IPS-20b (cell line): ENCODE results near the gene KIF16B.

Experiments
- H3K27ac ChIP-seq: one replicate; pipeline ENCODE4 v1.5.1; 2013; ENCODE audit warnings: low read length
- H3K27me3 ChIP-seq: 2 replicates; pipeline ENCODE4 v1.6.1; 2013; ENCODE audit warnings: mild to moderate bottlenecking, low read length, inconsistent platforms; ENCODE audit not compliant: insufficient read depth
- H3K36me3 ChIP-seq: 2 replicates; pipeline ENCODE4 v1.6.1; 2013; ENCODE audit warnings: low read depth, mild to moderate bottlenecking, inconsistent platforms, low read length, moderate library complexity; ENCODE audit not compliant: insufficient read depth
- H3K4me1 ChIP-seq: 2 replicates; pipeline ENCODE4 v1.6.1; 2013; ENCODE audit warnings: mild to moderate bottlenecking, control low read depth, inconsistent platforms, low read length, moderate library complexity; ENCODE audit not compliant: insufficient read depth
- H3K4me3 ChIP-seq: 2 replicates; pipeline ENCODE4 v1.5.1; 2013; ENCODE audit warnings: mild to moderate bottlenecking, low read length, inconsistent platforms
- H3K9ac ChIP-seq: 2 replicates; pipeline ENCODE4 v1.6.1; 2013; ENCODE audit warnings: low read depth, mild to moderate bottlenecking, inconsistent platforms, low read length, moderate library complexity
- H3K9me3 ChIP-seq: 2 replicates; pipeline ENCODE4 v1.6.1; 2013; ENCODE audit warnings: mild to moderate bottlenecking, low read depth, low read length, inconsistent platforms; ENCODE audit not compliant: insufficient read depth

KIF16B gene

DNA sequence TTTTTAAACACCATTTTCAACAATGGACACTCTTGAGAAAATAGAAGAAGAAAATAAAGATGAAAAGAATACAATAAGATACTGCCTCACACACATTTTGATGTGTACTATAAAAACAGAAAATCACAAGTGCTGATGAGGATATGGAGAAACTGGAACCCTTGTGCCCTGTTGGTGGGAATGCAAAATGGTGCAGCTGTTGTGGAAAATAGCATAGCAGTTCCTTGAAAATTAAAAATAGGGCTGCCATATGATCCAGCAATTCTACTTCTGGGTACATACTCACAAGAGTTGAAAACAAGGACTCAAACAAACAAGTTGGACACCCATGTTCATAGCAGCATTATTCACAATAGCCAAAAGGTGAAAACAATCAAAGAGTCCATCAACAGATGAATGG, 173.0 kb downstream of the KIF16B start:
- Histone ChIP-seq H3K36me3 (no peaks in the 10 kb centered on the region), H3K4me1 (peaks cover 4% of the 10 kb centered on the region; the same call in 1 of the 2 replicates), H3K4me3 (no peak overlapping the region), H3K9me3 (no peaks in the 10 kb centered on the region), H3K27ac (no peak overlapping the region), H3K9ac (no peak overlapping the region), H3K27me3 (no peaks in the 10 kb centered on the region)

DNA sequence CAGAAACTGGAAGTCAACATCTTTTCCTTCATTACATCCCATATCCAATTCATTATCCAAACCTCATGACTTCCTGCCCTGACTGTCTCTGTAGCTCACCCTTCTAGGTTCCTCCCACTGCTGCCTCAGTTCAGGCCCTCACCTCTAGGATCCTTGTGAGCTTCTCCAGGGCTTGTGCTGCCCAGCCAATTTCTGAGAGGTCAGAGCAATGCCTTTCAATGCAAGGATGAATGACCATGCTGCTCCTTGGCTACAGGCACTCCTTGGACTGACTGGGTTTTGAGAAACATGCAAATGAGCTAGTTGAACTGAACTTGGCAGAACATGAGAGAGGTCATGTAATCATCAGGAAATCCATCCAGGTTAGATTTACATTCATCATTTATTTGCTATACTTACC, 173.4 kb downstream of the KIF16B start:
- no peaks in the 10 kb centered on the region for H3K36me3 ChIP-seq
- H3K4me1 ChIP-seq: peaks cover 4% of the 10 kb centered on the region; the same call in 1 of the 2 replicates
- H3K27ac ChIP-seq: no peak overlapping the region
- H3K9me3 ChIP-seq: no peaks in the 10 kb centered on the region
- no peaks in the 10 kb centered on the region for H3K27me3 ChIP-seq
- H3K9ac ChIP-seq: no peak overlapping the region
- H3K4me3 ChIP-seq: no peak overlapping the region

GRCh38 chr20:16397086-16397485, 176.2 kb downstream of the KIF16B start:
- Histone ChIP-seq H3K4me1 (peaks cover 4% of the 10 kb centered on the region; the same call in 1 of the 2 replicates), H3K9me3 (no peaks in the 10 kb centered on the region), H3K4me3 (no peak overlapping the region), H3K9ac (no peak overlapping the region), H3K27ac (no peak overlapping the region), H3K36me3 (no peaks in the 10 kb centered on the region), H3K27me3 (no peaks in the 10 kb centered on the region)

DNA sequence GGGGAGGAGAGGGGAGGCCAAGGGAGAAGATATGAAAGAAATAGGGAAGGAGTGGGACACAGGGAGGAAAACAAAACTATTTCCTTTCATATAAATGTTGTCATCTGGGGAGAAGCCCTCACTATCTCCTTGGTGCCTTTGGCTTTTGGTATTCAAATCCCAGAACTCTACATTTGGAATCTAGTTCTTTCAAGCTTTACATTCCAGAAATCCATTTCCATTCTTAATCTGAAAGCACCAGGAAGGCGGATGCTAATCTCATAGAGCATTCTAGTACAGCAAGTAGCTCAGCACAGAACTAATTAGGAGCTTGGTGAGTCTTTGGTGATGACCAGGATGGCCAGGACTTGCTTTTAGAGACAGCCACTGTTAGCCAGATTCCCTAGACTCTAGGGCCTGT, 177.9 kb downstream of the KIF16B start:
- Histone ChIP-seq H3K9me3 (no peaks in the 10 kb centered on the region), H3K36me3 (no peaks in the 10 kb centered on the region), H3K4me3 (no peak overlapping the region), H3K27ac (no peak overlapping the region), H3K4me1 (peaks cover 4% of the 10 kb centered on the region; the same call in 1 of the 2 replicates), H3K9ac (no peak overlapping the region), H3K27me3 (no peaks in the 10 kb centered on the region)

- Histone ChIP-seq H3K4me3 (no peak overlapping the region), H3K9ac (no peak overlapping the region), H3K9me3 (no peaks in the 10 kb centered on the region), H3K36me3 (no peaks in the 10 kb centered on the region), H3K4me1 (peaks cover 4% of the 10 kb centered on the region; the same call in 1 of the 2 replicates), H3K27ac (no peak overlapping the region), H3K27me3 (no peaks in the 10 kb centered on the region)
Observed at GRCh38 chr20:16394784-16395183, 178.5 kb downstream of the KIF16B start.

GRCh38 chr20:16393836-16394235, 179.4 kb downstream of the KIF16B start:
- Histone ChIP-seq H3K9ac (no peak overlapping the region), H3K27ac (no peak overlapping the region), H3K4me3 (no peak overlapping the region), H3K9me3 (no peaks in the 10 kb centered on the region), H3K4me1 (peaks cover 4% of the 10 kb centered on the region; the same call in 1 of the 2 replicates), H3K36me3 (no peaks in the 10 kb centered on the region), H3K27me3 (no peaks in the 10 kb centered on the region)

- Histone ChIP-seq H3K27ac (no peak overlapping the region), H3K9ac (no peak overlapping the region), H3K9me3 (no peaks in the 10 kb centered on the region), H3K27me3 (no peaks in the 10 kb centered on the region), H3K4me1 (peaks cover 4% of the 10 kb centered on the region; the same call in 1 of the 2 replicates), H3K36me3 (no peaks in the 10 kb centered on the region), H3K4me3 (no peak overlapping the region)
Observed at GRCh38 chr20:16393297-16393696, 180.0 kb downstream of the KIF16B start.

DNA sequence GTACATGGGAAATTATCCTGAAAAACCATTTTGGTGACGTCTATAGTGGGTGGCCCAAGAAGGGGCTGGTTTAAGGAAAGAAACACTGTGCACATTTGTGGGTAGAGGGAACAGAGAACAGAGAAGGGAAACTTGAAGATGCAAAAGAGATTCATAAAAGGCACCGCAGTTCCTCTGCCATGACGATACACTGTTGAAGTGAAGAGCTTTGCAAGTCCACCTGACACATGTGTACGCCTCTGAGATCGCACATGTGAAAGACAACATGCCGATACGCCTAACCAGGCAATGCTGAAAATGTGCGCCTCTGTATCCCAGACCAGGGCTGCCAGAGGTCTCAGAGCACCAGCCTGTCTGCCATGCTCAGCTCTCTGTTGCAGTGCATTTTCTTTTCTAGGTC, 180.9 kb downstream of the KIF16B start:
- Histone ChIP-seq H3K4me1 (peaks cover 4% of the 10 kb centered on the region; the same call in 1 of the 2 replicates), H3K9ac (no peak overlapping the region), H3K27me3 (no peaks in the 10 kb centered on the region), H3K4me3 (no peak overlapping the region), H3K9me3 (no peaks in the 10 kb centered on the region), H3K36me3 (no peaks in the 10 kb centered on the region), H3K27ac (no peak overlapping the region)

- peaks cover 3% of the 10 kb centered on the region; the same call in 1 of the 2 replicates for H3K4me1 ChIP-seq
- H3K27me3 ChIP-seq: no peaks in the 10 kb centered on the region
- H3K9ac ChIP-seq: no peak overlapping the region
- H3K9me3 ChIP-seq: no peaks in the 10 kb centered on the region
- no peak overlapping the region for H3K4me3 ChIP-seq
- H3K36me3 ChIP-seq: no peaks in the 10 kb centered on the region
- no peak overlapping the region for H3K27ac ChIP-seq
Observed at GRCh38 chr20:16390991-16391390, 182.3 kb downstream of the KIF16B start.

DNA sequence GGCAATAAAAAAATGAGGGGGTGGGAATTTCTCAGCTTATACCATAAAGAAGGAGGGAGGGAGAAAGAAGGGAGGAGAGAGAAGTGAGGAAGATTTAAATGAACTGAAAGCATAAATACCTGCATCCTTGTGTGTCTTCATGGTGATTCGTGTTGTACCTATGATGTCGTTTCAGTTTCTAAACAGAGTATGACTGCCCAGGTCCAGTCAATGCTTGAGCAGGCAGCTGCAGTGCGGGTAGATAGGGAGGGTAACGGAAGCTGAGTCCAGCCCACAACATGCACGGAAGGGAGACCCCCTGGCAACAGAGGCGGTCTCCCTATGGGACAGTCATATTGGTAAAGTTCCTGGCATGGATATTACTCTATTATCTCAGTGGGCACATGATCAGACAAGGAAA, 184.5 kb downstream of the KIF16B start:
- H3K4me3 ChIP-seq: no peak overlapping the region
- H3K27me3 ChIP-seq: no peaks in the 10 kb centered on the region
- no peak overlapping the region for H3K9ac ChIP-seq
- H3K9me3 ChIP-seq: no peaks in the 10 kb centered on the region
- H3K36me3 ChIP-seq: no peaks in the 10 kb centered on the region
- no peaks in the 10 kb centered on the region for H3K4me1 ChIP-seq
- H3K27ac ChIP-seq: no peak overlapping the region

DNA sequence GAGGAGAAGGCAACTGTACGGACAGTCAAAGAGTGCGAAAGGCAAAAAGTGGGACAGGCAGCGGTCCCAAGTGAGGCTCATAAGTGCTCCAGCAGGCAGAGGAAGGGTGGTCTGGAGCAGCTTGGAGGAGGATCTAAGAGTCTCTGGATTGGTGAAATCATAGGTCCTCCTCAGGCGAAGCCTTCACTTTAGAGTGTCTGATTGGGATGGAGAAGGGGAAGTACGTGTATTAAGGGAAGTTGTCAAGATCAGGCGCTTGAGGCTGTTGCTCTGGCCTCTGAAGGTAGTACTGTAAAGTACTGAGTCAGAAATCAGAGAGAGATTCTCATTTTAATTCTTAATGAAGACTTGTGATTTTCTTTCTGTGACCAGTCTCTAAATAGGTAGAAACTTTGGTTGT, 185.6 kb downstream of the KIF16B start:
- Histone ChIP-seq H3K4me3 (no peak overlapping the region), H3K36me3 (no peaks in the 10 kb centered on the region), H3K27ac (no peak overlapping the region), H3K4me1 (no peaks in the 10 kb centered on the region), H3K9ac (no peak overlapping the region), H3K9me3 (no peaks in the 10 kb centered on the region), H3K27me3 (no peaks in the 10 kb centered on the region)

- H3K27ac ChIP-seq: no peak overlapping the region
- no peak overlapping the region for H3K4me3 ChIP-seq
- H3K4me1 ChIP-seq: no peaks in the 10 kb centered on the region
- no peak overlapping the region for H3K9ac ChIP-seq
- no peaks in the 10 kb centered on the region for H3K9me3 ChIP-seq
- H3K36me3 ChIP-seq: no peaks in the 10 kb centered on the region
- H3K27me3 ChIP-seq: no peaks in the 10 kb centered on the region
Observed at GRCh38 chr20:16385891-16386290, 187.4 kb downstream of the KIF16B start.

GRCh38 chr20:16385462-16385861, 187.8 kb downstream of the KIF16B start:
- no peaks in the 10 kb centered on the region for H3K36me3 ChIP-seq
- no peak overlapping the region for H3K9ac ChIP-seq
- no peaks in the 10 kb centered on the region for H3K27me3 ChIP-seq
- no peak overlapping the region for H3K27ac ChIP-seq
- H3K9me3 ChIP-seq: no peaks in the 10 kb centered on the region
- H3K4me3 ChIP-seq: no peak overlapping the region
- H3K4me1 ChIP-seq: no peaks in the 10 kb centered on the region
